NB4 (cell line): Measurements from ENCODE around the gene RTL1.

Experiments
- DNase-seq: peaks from one replicate; pipeline ENCODE4 v3.0.0; 2010; ENCODE audit warnings: low read depth
- H3K4me3 ChIP-seq: one replicate; pipeline ENCODE4 v1.5.1; 2011; ENCODE audit warnings: mild to moderate bottlenecking, low read depth, low read length, moderate library complexity
- MYC ChIP-seq: IDR thresholded peaks from 2 replicates; pipeline ENCODE4 v1.6.1; 2011; ENCODE audit warnings: low read depth, low read length
- POLR2A ChIP-seq: IDR thresholded peaks from 2 replicates; pipeline ENCODE4 v1.6.1; 2011; ENCODE audit warnings: mild to moderate bottlenecking; ENCODE audit not compliant: insufficient read length; ENCODE audit errors: extremely low read depth
- TF ChIP-seq, protein P1 (sequence below): IDR thresholded peaks from 2 replicates; pipeline ENCODE4 v1.6.1; 2011; ENCODE audit warnings: low read depth, low read length
- TF ChIP-seq, protein P2 (sequence below): IDR thresholded peaks from one replicate; pipeline ENCODE4 v1.5.1; 2012; ENCODE audit warnings: low read depth, low read length

RTL1 gene

DNA sequence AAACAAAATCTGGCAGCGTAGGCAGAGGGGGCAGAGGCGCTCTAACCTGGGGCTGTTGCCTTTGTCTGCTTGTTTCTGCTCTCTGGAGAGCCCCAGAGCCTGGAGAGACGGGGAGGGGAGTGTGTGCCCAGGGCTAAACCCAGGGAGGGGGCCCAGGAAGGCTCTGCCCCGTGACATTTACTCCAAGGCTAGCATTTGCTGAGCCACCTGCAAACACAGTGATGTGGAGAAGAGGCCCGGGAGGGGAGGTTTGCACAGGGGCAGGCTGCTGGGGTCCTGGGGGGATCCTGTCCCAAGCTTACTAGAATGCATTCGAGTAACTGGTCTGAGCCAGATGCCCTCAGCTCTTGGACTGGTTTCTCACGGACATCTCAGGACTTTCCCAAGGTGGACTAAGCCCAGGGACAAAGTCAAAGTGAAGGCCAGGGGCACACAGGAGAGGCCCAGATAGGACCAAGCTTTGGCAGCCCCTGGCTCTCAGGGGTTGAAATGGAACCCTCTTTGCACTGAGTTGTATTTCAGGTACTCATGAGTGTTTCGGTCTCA, 65.6 kb downstream of the RTL1 start:
- no peak overlapping the region for H3K4me3 ChIP-seq
- no peak for TF ChIP-seq POLR2A
- TF ChIP-seq, protein P1, sequence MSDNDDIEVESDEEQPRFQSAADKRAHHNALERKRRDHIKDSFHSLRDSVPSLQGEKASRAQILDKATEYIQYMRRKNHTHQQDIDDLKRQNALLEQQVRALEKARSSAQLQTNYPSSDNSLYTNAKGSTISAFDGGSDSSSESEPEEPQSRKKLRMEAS = no peak
- TF ChIP-seq, protein P2, sequence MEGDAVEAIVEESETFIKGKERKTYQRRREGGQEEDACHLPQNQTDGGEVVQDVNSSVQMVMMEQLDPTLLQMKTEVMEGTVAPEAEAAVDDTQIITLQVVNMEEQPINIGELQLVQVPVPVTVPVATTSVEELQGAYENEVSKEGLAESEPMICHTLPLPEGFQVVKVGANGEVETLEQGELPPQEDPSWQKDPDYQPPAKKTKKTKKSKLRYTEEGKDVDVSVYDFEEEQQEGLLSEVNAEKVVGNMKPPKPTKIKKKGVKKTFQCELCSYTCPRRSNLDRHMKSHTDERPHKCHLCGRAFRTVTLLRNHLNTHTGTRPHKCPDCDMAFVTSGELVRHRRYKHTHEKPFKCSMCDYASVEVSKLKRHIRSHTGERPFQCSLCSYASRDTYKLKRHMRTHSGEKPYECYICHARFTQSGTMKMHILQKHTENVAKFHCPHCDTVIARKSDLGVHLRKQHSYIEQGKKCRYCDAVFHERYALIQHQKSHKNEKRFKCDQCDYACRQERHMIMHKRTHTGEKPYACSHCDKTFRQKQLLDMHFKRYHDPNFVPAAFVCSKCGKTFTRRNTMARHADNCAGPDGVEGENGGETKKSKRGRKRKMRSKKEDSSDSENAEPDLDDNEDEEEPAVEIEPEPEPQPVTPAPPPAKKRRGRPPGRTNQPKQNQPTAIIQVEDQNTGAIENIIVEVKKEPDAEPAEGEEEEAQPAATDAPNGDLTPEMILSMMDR = no peak
- TF ChIP-seq MYC = no peak
- no peak for DNase-seq

DNA sequence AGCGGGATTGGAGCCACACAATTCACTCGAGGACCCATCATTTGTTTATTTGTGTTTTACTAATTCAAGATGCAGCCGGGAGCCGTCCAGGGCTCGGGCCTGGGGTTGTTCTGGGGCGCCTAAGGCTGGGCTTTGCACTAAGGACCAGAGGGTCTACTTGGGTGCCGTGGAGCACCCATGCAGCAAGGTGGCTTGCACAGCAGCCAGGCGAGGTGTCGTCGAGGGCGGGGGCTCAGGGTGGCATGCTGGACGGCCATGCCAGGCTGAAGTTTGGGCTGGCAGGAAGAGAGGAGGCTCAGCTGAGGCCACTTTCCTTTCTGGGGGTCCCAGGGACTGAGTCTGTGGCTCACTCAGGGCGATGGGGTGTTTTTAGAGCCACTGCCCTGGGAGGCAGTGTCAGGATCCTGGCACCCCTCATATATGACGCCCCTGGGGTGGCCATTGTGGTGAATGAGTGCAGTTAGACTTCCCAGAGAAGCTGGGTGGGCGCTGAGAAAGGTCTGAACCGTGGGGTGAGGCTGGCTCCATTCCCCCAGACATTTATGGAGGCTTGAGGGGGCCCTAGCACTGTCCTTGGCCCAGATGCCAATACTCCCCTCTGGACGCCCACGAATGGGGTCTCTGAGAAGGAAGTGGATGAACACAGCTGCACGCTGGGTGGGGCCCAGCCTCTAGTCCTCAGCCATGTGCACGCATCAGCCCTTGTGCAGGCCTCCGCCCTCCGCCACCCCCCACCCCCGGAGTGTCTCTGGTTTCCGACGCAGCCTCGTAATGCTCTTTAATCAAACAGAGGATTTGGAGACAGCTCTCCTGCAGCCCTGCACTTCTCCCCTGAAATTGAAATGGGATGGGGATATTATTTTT, 66.3 kb downstream of the RTL1 start:
- TF ChIP-seq, protein P1 = no peak
- TF ChIP-seq, protein P2 = no peak
- TF ChIP-seq POLR2A (no peak), MYC (no peak)
- DNase-seq = no peak

DNA sequence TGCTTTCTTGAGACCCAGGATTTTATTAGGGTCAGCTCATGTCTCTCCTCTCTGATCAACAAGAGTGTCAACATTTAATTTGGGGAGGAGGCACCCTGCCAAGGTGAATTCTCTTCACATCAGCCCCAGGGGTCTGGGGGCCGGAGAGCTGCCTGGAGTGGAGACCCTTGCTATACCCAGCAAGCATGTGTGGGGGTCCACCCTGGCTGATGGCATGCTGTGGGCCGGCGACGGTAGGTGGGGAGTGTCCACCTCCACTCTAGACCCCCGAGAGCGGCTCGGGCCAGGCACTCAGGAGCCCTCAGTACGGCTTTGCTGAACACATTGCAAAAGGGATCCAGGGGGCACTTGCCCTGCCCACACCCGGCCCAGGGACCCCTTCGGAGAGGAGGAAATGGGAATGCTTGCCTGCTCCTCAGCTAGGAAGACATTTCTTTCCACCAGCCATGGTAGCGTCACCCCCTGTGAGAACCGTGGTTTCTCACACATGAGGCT, 67.2 kb downstream of the RTL1 start:
- H3K4me3 ChIP-seq = no peak overlapping the region
- no peak for TF ChIP-seq POLR2A
- no peak for DNase-seq

More for the DNA sequence above, 66.3 kb downstream of the RTL1 start:
- H3K4me3 ChIP-seq = no peak overlapping the region

DNA sequence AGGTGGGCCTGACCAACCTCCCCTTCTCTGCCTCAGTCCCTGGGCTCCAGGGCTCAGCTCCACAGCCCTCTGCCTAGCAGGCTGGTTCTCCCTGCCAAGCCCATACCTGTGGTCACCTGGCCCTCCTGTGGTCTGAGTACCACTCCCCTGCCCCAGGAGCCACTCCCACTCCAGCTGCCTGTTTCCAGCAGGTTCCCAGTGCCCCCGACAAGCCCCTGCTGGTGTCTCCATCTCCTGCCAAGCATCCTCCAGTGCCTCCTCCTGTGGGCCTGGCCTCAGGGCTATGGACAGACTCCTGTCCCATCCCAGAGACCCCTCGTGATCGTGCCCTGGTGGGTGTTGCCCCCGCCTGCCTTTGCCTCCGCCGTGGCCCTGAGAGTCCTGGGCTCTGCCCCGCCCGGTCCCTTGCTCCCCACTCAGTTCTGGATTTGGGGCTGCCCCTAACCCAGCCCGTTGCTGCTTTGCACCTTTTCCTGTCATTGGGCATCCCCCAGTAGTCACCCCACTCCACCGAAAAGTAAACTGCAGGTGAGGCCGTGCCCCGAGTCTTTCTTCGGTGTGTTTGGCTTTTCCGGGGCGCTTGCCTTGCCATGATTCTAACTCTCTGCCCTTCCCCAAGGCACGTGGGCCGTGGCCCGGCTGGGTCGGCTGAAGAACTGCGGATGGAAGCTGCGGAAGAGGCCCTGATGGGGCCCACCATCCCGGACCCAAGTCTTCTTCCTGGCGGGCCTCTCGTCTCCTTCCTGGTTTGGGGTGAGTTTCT, 67.8 kb downstream of the RTL1 start:
- DNase-seq = no peak
- TF ChIP-seq, protein P1 = no peak
- TF ChIP-seq POLR2A = no peak
- no peak for TF ChIP-seq MYC
- TF ChIP-seq, protein P2 = no peak
- H3K4me3 ChIP-seq = no peak overlapping the region

DNA sequence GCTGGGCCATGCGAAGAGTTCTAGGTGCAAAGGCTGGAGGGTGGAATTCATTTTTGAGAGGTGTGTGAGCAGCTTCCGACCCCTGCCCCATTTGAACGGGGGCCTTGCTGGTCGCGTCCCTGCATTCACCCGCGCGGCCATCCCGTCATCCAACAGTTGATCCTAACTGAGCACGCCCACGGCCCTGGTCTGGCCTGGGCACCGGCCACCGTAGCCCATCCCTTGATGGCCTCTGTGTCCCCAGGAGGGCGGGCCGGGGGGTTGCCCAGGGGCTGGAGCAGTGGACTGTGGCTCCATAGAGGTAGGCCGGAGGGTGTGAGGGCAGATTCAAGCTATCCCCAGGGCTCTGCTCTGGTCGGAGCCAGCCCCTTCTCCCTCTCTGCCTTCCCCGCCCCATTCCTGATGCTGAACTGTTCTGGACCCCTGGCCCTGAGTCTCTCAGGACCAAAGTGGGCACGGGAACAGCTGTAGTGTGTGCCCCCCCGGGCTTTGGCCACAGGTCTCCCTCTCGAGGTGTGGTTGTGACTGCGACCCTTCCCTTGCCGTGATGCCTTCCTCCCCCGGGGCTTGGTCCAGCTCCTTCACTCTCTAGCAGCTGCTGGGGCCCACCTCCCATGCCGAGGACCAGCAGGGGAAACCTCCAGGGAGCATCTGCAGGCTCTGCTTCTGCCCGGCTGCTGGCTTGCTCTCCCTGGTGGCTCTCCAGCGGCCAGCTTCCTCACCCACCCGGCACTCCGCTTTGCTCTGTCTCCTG, 68.6 kb downstream of the RTL1 start:
- no peak overlapping the region for H3K4me3 ChIP-seq
- TF ChIP-seq POLR2A = no peak
- no peak for TF ChIP-seq MYC
- TF ChIP-seq, protein P1 = no peak
- TF ChIP-seq, protein P2 = no peak
- no peak for DNase-seq
